PC-3 (cell line): ENCODE data around the gene KRT6C. TPM values are rescaled to one million over a fixed set of nuclear protein-coding genes. Genes with fewer than 3 reads are reported as not detected.

Source experiments
- ATAC-seq: fragments of 200-7000 bp; cut with Tn5 transposase; 2 replicates; pipeline ENCODE4 v1.9.1; 2020; ENCODE audit warnings: mild to moderate bottlenecking, moderate library complexity
- BruUV-seq: library from RNA; stranded (reverse); fragments of 400-500 nt; replicated peaks from 2 replicates; lab custom pipeline; 2021; lab: Mats Ljungman, UMichigan
- CTCF ChIA-PET: fragments of 300-600 bp; sonication (Branson Sonifier 250); formaldehyde crosslinking; loops from one replicate; lab custom pipeline; 2022; ENCODE audit warnings: antibody characterized with exemption; lab: Charles Lee
- POLR2A ChIA-PET: fragments of 300-600 bp; sonication (Branson Sonifier 250); formaldehyde crosslinking; loops from one replicate; lab custom pipeline; 2022; ENCODE audit warnings: antibody characterized with exemption; ENCODE audit not compliant: unreplicated experiment; lab: Charles Lee
- DNase-seq: peaks from one replicate; pipeline ENCODE4 v3.0.0-alpha.2; 2015
- H2AFZ ChIP-seq: fragments of 300-600 bp; sonication (generic); 2 replicates; pipeline ENCODE4 v1.6.0; 2016; ENCODE audit warnings: antibody characterized with exemption, low read length
- H3F3A ChIP-seq: fragments of 300-600 bp; sonication (generic); one replicate; pipeline ENCODE4 v1.6.0; 2017; ENCODE audit warnings: antibody characterized with exemption, low read length, control low read depth, mild to moderate bottlenecking; ENCODE audit not compliant: unreplicated experiment
- H3K27ac ChIP-seq: fragments of 300-600 bp; sonication (generic); 2 replicates; pipeline ENCODE4 v1.5.1; 2016; ENCODE audit warnings: mild to moderate bottlenecking, low read length
- H3K27me3 ChIP-seq: fragments of 300-600 bp; sonication (generic); 2 replicates; pipeline ENCODE4 v1.6.1; 2016; ENCODE audit warnings: low read length, mixed read lengths
- H3K36me3 ChIP-seq: fragments of 300-600 bp; sonication (generic); 2 replicates; pipeline ENCODE4 v1.6.1; 2016; ENCODE audit warnings: low read depth, mixed run types, low read length, mixed read lengths
- H3K4me1 ChIP-seq: fragments of 300-600 bp; sonication (generic); 2 replicates; pipeline ENCODE4 v1.5.1; 2016; ENCODE audit warnings: low read length; ENCODE audit not compliant: insufficient read depth
- H3K4me2 ChIP-seq: fragments of 300-600 bp; sonication (generic); 2 replicates; pipeline ENCODE4 v1.6.0; 2016; ENCODE audit warnings: low read length
- H3K4me3 ChIP-seq: fragments of 300-600 bp; sonication (generic); 2 replicates; pipeline ENCODE4 v1.5.1; 2016; ENCODE audit warnings: mild to moderate bottlenecking, low read length, mixed read lengths
- H3K79me2 ChIP-seq: fragments of 300-600 bp; sonication (generic); 2 replicates; pipeline ENCODE4 v1.6.1; 2017; ENCODE audit warnings: low read length, mixed read lengths
- H3K9ac ChIP-seq: fragments of 300-600 bp; sonication (generic); 2 replicates; pipeline ENCODE4 v1.6.0; 2016; ENCODE audit warnings: mild to moderate bottlenecking, low read length
- H3K9me2 ChIP-seq: fragments of 300-600 bp; sonication (generic); replicated peaks from 2 replicates; pipeline ENCODE4 v1.6.1; 2016; ENCODE audit warnings: mixed run types, low read length, mixed read lengths
- H3K9me3 ChIP-seq: fragments of 300-600 bp; sonication (generic); 2 replicates; pipeline ENCODE4 v1.6.1; 2016; ENCODE audit warnings: low read length, mixed read lengths
- H4K20me1 ChIP-seq: fragments of 300-600 bp; sonication (generic); 2 replicates; pipeline ENCODE4 v1.6.1; 2016; ENCODE audit warnings: low read length, mixed read lengths
- CTCF ChIP-seq: fragments of 300-600 bp; sonication (generic); conservative IDR thresholded peaks from 2 replicates; pipeline ENCODE4 v1.5.1; 2017; ENCODE audit warnings: antibody characterized with exemption, low read depth, mild to moderate bottlenecking, low read length
- EZH2 ChIP-seq: fragments of 300-600 bp; sonication (generic); IDR thresholded peaks from one replicate; pipeline ENCODE4 v1.6.1; 2017; ENCODE audit warnings: antibody characterized with exemption, mild to moderate bottlenecking, low read length; ENCODE audit not compliant: unreplicated experiment
- EZH2phosphoT487 ChIP-seq: fragments of 300-600 bp; sonication (generic); IDR thresholded peaks from 2 replicates; pipeline ENCODE4 v1.6.1; 2018; ENCODE audit warnings: mild to moderate bottlenecking, antibody characterized with exemption, low read length, borderline replicate concordance
- intact Hi-C: fragments of 100-400 bp; cut with micrococcal nuclease; formaldehyde crosslinking; loops from 2 replicates; pipeline ENCODE4 v1.9.0; 2023
- total RNA-seq: library from RNA; depleted of rRNA; stranded (reverse); fragments of >200 nt; gene quantifications from 2 replicates; pipeline ENCODE4 v1.2.3, GENCODE V29; 2014

Gene KRT6C
- total RNA-seq, 1 experiment from 2014 or later = not detected

- no peak for ATAC-seq
- Histone ChIP-seq H3K27me3 (no peaks in the 10 kb centered on the region), H4K20me1 (no peaks in the 10 kb centered on the region), H3K9ac (no peak overlapping the region), H3K36me3 (no peaks in the 10 kb centered on the region), H3K9me3 (no peaks in the 10 kb centered on the region), H3K79me2 (no peaks in the 10 kb centered on the region), H3K4me1 (peaks cover 12% of the 10 kb centered on the region), H3K9me2 (no peaks in the 10 kb centered on the region), H3K4me2 (no peak overlapping the region), H3K27ac (no peak overlapping the region), H3F3A (no peaks in the 10 kb centered on the region), H2AFZ (no peak overlapping the region), H3K4me3 (no peak overlapping the region)
- no peak for TF ChIP-seq EZH2phosphoT487
- no peak for TF ChIP-seq CTCF
- no peak for TF ChIP-seq EZH2
- ChIA-PET POLR2A (no interaction called here), CTCF (no interaction called here)
- no TSS peak for BruUV-seq
- no peak for DNase-seq
- intact Hi-C loops = no loop called here
Observed at GRCh38 chr12:52514471-52515318, 41.1 kb upstream of the KRT6C start.

GRCh38 chr12:52513736-52514135 lies 40.1 kb upstream of the KRT6C start:
- H3K27ac ChIP-seq = no peak overlapping the region
- peaks cover 12% of the 10 kb centered on the region for H3K4me1 ChIP-seq
- CTCF ChIA-PET = no interaction called here
- no peaks in the 10 kb centered on the region for H3K9me3 ChIP-seq
- no peaks in the 10 kb centered on the region for H4K20me1 ChIP-seq
- no peak for ATAC-seq
- no peaks in the 10 kb centered on the region for H3K27me3 ChIP-seq
- no peak overlapping the region for H3K4me2 ChIP-seq
- no peak overlapping the region for H3K4me3 ChIP-seq
- H3K9me2 ChIP-seq = no peaks in the 10 kb centered on the region
- no peak overlapping the region for H3K9ac ChIP-seq
- H3K36me3 ChIP-seq = no peaks in the 10 kb centered on the region
- BruUV-seq = no TSS peak
- no peak for DNase-seq
- POLR2A ChIA-PET = no interaction called here
- no peaks in the 10 kb centered on the region for H3F3A ChIP-seq
- H2AFZ ChIP-seq = no peak overlapping the region
- TF ChIP-seq CTCF = no peak
- intact Hi-C loops = no loop called here
- no peaks in the 10 kb centered on the region for H3K79me2 ChIP-seq

- H3K27me3 ChIP-seq = no peaks in the 10 kb centered on the region
- DNase-seq (no peak), ATAC-seq (no peak)
- TF ChIP-seq EZH2phosphoT487 (no peak), EZH2 (no peak), CTCF (no peak)
- BruUV-seq = no TSS peak
- CTCF ChIA-PET = no interaction called here
- no peak overlapping the region for H3K4me3 ChIP-seq
- no peak overlapping the region for H2AFZ ChIP-seq
- no peaks in the 10 kb centered on the region for H3K9me2 ChIP-seq
- no peaks in the 10 kb centered on the region for H4K20me1 ChIP-seq
- no peaks in the 10 kb centered on the region for H3K79me2 ChIP-seq
- H3K9ac ChIP-seq = no peak overlapping the region
- no peaks in the 10 kb centered on the region for H3K4me1 ChIP-seq
- H3K4me2 ChIP-seq = no peak overlapping the region
- intact Hi-C loops = loop anchor here (5.0 to 10.0 kb wide), 2 partner anchors 63 to 366 kb away; no protein-coding TSS in a partner anchor
- POLR2A ChIA-PET = no interaction called here
- no peaks in the 10 kb centered on the region for H3K9me3 ChIP-seq
- H3K36me3 ChIP-seq = no peaks in the 10 kb centered on the region
- H3K27ac ChIP-seq = no peak overlapping the region
- no peaks in the 10 kb centered on the region for H3F3A ChIP-seq
Observed at GRCh38 chr12:52508211-52508610, 34.6 kb upstream of the KRT6C start.
